ENCODE data around the gene SACS.

The SACS gene

GRCh38 chr13:23383151-23383550 is 50.4 kb downstream of the SACS start:
- in situ Hi-C loops (cut with HindIII; ENCODE audit: low sequenced_read_pairs), result loop anchor here (5.0 kb wide), 1 partner anchor 34 kb away; no protein-coding TSS in a partner anchor
- no peak overlapping the region for H3K4me3 ChIP-seq (ENCODE audit: low read depth, low read length)
- TF ChIP-seq CTCF (IDR thresholded peaks at IDR 0.05; ENCODE audit: low read depth, low read length, missing control alignments), result no peak
- no peak for DNase-seq (ENCODE audit: low read depth)

GRCh38 chr13:23381866-23382265 is 51.6 kb downstream of the SACS start:
- TF ChIP-seq CTCF (IDR thresholded peaks at IDR 0.05; ENCODE audit: low read depth, low read length, missing control alignments), result no peak
- in situ Hi-C loops (cut with HindIII; ENCODE audit: low sequenced_read_pairs), result loop anchor here (5.0 kb wide), 1 partner anchor 35 kb away; no protein-coding TSS in a partner anchor
- DNase-seq (ENCODE audit: low read depth), result no peak
- no peak overlapping the region for H3K4me3 ChIP-seq (ENCODE audit: low read depth, low read length)

- in situ Hi-C loops (cut with HindIII; ENCODE audit: low sequenced_read_pairs), result loop anchor here (5.0 kb wide), 1 partner anchor 37 kb away; no protein-coding TSS in a partner anchor
- no peak overlapping the region for H3K4me3 ChIP-seq (ENCODE audit: low read depth, low read length)
- no peak for DNase-seq (ENCODE audit: low read depth)
- TF ChIP-seq CTCF (IDR thresholded peaks at IDR 0.05; ENCODE audit: low read depth, low read length, missing control alignments), result no peak
These were observed 53.0 kb downstream of the SACS start for GRCh38 chr13:23380534-23380933.

- no peak overlapping the region for H3K4me3 ChIP-seq (ENCODE audit: low read depth, low read length)
- DNase-seq (ENCODE audit: low read depth), result peak; percentile 97
- in situ Hi-C loops (cut with HindIII; ENCODE audit: low sequenced_read_pairs), result no loop called here
- no peak for TF ChIP-seq CTCF (IDR thresholded peaks at IDR 0.05; ENCODE audit: low read depth, low read length, missing control alignments)
These were observed 55.4 kb downstream of the SACS start for GRCh38 chr13:23377983-23378632.

- in situ Hi-C loops (cut with HindIII; ENCODE audit: low sequenced_read_pairs), result no loop called here
- TF ChIP-seq CTCF (IDR thresholded peaks at IDR 0.05; ENCODE audit: low read depth, low read length, missing control alignments), result no peak
These were observed 55.9 kb downstream of the SACS start for GRCh38 chr13:23377579-23377978.

GRCh38 chr13:23375001-23375971 is 58.2 kb downstream of the SACS start:
- DNase-seq (ENCODE audit: low read depth), result peak; percentile 87
- no peak for TF ChIP-seq CTCF (IDR thresholded peaks at IDR 0.05; ENCODE audit: low read depth, low read length, missing control alignments)
- peak overlapping the region; percentile 70 for H3K4me3 ChIP-seq (ENCODE audit: low read depth, low read length)
- in situ Hi-C loops (cut with HindIII; ENCODE audit: low sequenced_read_pairs), result no loop called here

More at GRCh38 chr13:23377579-23377978, 55.9 kb downstream of the SACS start:
- DNase-seq (ENCODE audit: low read depth), result no peak
- H3K4me3 ChIP-seq (ENCODE audit: low read depth, low read length), result no peak overlapping the region

All from astrocyte of the cerebellum (primary cell).